DND-41 (cell line): ENCODE measurements around the gene YY2.

Source experiments
- EZH2 ChIP-seq: IDR thresholded peaks from 3 replicates; pipeline ENCODE4 v1.6.1; 2012; ENCODE audit warnings: borderline replicate concordance, low read depth, mild to moderate bottlenecking, moderate library complexity, low read length, inconsistent platforms; ENCODE audit not compliant: severe bottlenecking
- TF ChIP-seq, protein P1 (sequence below): IDR thresholded peaks from 2 replicates; pipeline ENCODE4 v1.5.1; 2012; ENCODE audit warnings: borderline replicate concordance, low read length, moderate library complexity, mild to moderate bottlenecking; ENCODE audit not compliant: poor library complexity, severe bottlenecking; ENCODE audit errors: extremely low read depth

- TF ChIP-seq, protein P1, sequence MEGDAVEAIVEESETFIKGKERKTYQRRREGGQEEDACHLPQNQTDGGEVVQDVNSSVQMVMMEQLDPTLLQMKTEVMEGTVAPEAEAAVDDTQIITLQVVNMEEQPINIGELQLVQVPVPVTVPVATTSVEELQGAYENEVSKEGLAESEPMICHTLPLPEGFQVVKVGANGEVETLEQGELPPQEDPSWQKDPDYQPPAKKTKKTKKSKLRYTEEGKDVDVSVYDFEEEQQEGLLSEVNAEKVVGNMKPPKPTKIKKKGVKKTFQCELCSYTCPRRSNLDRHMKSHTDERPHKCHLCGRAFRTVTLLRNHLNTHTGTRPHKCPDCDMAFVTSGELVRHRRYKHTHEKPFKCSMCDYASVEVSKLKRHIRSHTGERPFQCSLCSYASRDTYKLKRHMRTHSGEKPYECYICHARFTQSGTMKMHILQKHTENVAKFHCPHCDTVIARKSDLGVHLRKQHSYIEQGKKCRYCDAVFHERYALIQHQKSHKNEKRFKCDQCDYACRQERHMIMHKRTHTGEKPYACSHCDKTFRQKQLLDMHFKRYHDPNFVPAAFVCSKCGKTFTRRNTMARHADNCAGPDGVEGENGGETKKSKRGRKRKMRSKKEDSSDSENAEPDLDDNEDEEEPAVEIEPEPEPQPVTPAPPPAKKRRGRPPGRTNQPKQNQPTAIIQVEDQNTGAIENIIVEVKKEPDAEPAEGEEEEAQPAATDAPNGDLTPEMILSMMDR, result no peak
- TF ChIP-seq EZH2, result no peak
These were observed 17.4 kb downstream of the YY2 start for GRCh38 chrX:21873063-21873775.
